Hematopoietic multipotent progenitor cell treated with erythropoietin and hydrocortisone succinate and interleukin-3 and kit ligand, for 15 days (in vitro differentiated cells): ENCODE data around the gene DIO3.
"Not testable (repeated sequence)": the region's sequence is repeated elsewhere in the genome, so short reads cannot be mapped to it uniquely, and the experiment has no call there.

ENCODE experiments used
- DNase-seq: peaks from one replicate; pipeline ENCODE4 v3.0.0-alpha.2; 2015; ENCODE audit warnings: low spot score

Gene DIO3

DNA sequence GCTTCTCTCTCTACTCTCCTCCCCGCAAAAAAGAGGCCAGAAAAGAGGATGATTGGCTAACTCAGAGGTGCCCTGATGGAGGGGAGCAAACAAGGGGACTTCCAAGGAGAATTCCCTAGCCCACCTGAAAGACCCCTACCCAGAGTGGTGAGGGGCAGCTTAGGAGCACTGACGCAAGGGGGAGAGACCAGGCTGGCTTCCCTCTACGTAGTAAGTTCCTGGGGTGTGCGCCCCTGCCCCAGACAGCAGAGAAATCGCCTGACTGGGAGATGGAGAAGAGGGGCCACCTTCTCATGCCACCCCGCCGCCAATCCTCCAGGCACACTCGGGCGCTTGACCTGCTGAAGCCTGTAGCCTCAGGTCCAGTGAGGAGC lies 2.1 kb upstream of the DIO3 start:
- DNase-seq: no peak

DNA sequence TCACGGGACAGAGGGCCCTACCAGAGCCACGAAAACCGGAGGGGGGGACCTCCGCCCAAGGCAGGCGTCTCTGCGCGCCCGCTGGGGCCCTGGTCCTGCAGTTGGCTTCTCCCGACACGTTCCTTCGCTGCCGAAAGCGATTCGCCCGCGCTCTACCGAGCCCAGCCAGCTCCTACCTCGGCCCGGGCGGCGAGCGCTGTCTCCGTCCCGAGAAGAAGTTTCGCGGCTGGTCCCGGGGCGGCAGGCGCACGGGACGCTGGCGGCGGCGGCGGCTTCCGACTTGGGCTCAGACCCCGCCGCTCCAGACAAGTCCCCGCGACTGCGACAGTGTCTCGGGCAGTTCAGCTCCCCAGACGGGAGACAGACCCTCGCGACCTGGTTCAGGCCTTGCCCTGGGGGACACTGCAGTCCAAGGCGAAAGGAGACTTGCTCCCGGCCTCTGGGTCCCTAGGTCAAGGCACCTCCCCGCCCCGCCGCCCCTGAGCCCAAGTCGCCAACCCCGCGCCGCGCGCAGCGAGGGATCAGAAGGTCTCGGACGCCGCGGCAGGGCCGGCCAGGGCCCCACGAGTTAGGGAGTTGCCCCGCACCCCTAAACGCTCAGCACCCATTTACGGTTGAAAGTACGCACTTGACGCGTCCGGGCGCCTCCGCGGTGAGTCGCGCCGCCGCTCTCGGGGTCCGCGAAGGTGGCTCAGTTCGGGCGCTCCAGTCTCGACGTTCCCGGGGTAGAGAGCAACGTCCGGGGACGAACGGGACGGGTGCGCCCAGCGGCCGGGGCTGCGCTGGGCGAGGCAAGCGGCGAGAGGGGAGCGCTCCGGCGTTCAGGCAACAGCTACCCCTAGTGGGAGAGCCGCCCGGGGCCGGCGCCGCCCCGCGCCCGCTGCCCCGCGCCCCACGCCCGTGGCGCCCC lies 1.4 kb upstream of the DIO3 start:
- no peak for DNase-seq

DNA sequence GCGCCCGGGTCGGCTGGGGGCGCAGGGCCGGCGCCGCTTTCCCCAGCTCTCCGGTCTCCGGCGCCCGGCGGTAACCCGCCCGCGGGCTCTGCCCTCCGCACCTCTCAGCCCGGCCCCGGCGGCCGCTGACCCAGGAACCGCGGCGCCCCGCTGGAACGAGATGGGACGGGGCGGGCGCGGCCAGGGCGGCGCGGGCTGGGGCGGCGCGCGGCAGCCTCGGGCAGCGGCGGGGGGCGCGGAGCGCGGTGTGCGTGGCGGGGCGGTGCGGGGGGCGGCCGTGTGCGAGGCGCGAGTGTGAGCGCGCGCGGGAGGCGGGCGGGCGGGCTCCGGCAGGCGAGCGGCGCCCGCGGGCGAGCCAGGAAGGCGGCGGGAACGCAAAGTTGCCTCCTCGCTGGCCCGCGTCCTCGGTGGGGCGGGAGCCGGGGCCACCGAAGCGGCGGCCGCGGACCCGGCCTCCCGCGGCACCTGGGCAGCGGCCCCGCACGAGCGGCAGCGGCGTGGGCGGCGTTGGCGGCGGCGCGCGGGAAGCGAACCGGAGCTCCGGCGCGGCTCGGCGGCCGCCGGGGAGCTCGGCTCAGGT lies 671 bp upstream of the DIO3 start:
- DNase-seq: no peak

DNA sequence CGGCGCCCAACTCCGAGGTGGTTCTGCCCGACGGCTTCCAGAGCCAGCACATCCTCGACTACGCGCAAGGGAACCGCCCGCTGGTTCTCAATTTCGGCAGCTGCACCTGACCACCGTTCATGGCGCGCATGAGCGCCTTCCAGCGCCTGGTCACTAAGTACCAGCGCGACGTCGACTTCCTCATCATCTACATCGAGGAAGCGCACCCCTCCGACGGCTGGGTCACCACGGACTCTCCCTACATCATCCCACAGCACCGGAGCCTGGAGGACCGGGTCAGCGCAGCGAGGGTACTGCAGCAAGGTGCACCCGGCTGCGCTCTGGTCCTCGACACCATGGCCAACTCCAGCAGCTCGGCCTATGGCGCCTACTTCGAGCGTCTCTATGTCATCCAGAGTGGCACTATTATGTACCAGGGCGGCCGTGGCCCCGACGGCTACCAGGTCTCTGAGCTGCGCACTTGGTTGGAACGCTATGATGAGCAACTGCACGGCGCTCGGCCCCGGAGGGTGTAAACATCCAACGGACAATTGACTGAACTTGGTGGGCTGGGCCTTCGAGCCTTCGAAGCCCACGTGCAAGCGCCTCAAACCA lies 699 bp downstream of the DIO3 start:
- no peak for DNase-seq

DNA sequence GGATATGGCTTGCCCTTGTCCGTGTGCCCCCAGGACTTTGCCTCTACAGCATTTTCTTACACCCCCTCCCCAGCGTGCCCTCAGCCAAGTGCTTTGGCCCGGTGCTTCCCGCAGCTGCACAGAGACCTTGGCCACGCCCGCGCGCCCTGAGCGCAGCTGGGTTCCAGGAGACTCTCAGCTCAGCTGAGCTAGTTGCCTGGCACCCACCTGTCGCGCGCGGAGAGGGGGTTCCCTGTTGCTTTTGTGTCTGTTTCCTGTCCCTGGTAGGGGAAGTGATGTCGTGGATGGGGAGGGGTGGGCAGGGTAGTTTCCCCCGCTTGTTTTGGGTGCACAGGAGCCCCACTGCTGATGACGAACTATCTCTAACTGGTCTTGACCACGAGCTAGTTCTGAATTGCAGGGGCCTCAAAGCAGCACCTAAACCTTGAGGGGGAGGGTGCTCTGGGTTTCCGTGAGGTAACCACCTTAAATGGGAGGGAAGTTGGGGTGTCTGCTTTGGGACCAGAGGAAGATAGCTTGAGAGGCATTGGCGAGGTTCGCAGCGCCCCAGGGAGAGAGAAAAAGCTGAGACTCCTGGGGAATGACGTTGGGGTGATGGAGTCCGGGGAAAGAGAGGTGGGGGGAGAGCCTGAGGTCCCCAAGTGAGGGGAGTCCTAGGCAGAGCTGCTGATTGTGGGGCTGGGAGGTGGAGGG lies 1.5 kb downstream of the DIO3 start:
- no peak for DNase-seq

DNA sequence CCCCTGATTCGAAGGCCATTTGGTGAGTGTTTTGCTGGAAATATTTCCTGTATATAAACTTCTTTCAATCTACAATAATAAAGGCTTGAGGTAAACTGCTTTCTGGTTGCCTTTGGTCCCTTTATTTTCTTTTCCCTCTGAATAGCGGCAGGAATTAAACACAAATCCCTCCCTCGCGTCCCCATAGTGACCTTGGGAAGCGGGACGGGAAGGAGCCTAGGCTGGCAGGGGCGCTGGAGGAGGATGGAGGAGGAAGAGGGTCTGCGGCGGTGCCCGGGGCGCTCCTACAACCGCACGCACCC lies 2.0 kb downstream of the DIO3 start:
- DNase-seq: no peak

DNA sequence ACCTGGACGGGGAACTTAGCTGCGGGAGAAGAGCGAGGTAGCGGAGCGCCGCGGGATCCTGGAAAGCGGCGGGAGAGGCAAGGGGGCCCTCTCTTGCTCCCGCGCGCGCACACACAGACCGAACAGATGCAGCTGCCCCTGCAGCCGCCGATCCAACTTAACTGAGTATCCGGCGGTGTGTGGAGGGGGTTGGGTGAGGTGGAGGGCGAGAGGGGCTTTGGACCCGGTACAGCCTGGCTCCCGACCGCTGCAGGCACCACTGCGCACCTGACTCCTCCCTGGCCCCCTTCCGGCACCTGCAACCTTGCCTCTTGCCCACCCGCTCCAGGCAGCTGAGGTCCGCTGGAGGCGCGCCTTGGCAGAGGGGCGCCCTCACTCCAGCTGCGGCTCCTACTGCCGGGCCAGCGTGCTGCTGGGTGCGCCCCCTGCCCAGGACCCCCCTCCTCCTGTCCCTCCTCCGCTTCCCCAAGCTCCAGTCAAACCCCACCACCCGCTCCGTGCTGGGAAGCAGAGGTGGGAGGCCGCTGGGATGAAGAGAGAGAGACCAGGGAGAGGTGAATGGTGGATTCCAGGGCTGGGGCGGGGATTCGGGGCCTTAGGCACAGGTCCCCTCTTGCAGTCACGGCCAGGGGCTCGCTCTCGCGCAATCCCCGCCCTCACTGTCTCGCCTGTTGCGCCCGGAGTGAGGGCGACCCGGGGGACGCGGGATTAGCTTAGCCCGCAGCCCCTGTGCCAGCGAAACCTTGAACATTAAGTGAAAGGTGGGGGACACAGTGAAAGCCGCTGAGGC lies 2.6 kb downstream of the DIO3 start:
- no peak for DNase-seq

DNA sequence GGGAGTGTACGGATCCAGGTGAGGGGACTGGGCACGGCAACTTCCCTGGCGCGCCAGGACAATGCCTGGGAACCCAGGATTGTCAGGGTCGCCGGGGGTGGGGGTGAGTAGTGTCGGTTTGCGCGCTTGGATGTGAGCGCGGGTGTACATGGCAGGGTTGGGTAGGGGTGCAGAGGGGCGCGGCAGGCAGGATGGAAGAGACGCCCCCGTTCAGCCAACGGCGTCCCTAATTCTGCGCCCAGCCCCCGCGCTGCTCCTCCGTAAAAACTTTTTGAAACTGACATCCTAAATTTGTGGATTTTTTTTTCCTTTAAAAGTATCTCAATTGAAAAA lies 3.1 kb downstream of the DIO3 start:
- DNase-seq: no peak

DNA sequence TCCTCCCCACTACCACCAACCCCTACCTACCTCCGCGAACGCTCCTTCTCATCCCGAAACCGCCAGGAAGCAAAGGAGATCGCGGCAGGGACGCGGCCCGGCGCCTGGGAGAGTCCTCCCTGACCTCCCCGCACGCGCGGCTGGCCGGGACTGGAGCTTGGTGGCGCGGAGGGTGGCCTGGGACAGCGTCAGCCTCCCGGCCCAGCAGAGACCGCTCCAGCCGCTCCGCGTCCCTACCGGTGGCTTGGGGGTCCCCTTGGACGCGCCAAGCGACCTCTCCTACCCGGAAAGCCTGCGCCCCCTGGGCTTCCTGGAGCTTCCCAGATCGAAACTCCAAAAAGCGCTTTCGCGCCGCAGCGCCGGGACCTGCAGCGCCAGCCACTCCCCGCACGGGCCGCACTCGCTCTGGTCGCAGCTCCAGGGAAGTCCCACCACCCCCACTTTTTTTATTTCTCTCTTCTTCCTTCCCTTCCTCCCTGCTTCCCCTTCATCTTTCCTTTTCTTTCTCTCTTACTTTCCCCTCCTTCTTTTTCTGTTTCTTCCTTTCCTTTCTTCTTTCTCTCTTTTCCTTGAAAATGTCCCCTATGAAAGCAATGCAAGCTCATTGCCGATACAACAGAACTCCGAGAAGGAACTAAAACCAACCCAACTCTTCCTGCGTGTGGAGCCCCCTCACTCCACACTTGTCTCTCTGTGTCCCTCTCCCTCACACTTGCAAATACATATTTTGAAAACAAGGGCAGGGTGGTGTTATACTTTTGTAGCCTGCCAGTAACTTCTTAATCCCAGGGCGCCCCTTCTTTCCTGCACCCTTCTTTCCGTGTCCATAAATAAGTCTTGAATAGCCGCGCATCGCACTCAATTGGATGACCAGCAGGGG lies 3.8 kb downstream of the DIO3 start:
- DNase-seq: no peak

DNA sequence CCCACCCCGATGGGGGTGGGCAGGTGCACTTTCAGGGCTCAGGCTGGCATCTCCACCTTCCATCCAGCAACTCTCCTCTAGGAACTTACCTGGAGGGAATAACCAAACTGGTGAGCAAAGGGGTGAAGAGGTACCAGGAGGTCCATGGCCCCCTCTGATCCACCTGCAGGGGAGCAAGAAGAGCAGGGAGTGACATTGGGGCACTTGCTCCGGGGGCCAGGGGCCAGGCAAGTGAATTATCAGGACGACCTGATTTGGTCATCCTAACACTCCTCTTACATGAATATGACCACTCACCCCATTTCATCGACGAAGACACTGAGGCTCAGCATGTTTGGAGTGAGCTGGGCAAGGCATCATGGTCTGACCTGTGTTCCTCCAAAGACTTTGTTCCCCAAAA lies 6.0 kb downstream of the DIO3 start:
- DNase-seq: no peak

DNA sequence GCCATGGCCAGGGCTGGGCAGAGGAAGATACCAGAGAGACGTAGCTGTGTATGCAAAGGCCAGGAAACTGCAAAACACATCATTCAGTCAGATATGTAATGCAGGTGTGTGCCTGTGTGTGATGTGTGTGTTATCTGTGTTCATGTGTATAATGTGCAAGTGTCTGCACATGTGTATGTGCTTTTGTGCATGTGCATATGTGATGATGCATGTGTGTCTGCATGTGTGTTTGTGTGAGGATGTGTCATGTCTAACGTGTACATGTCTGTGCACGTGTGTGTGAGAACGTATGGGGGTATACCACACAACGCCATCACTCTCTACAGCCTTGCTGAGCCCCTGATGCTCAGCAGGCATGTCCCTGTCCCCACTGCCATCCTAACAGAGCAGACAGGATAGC lies 9.7 kb downstream of the DIO3 start:
- no peak for DNase-seq

DNA sequence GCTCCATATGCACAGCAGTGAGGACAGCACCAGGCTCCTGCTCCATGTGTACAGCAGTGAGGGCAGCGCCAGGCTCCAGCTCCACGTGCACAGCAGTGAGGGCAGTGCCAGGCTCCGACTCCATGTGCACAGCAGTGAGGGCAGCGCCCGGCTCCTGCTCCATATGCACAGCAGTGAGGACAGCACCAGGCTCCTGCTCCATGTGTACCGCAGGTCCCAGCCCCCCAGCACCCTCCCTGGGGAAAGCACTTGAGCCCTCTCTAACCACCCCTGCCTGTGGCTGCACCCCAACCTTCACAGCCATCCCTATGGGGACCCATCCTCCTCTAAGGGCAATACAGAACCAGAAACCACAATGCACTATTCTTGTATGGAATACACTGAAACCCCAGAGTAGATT lies 11.2 kb downstream of the DIO3 start:
- DNase-seq: not testable (repeated sequence)

DNA sequence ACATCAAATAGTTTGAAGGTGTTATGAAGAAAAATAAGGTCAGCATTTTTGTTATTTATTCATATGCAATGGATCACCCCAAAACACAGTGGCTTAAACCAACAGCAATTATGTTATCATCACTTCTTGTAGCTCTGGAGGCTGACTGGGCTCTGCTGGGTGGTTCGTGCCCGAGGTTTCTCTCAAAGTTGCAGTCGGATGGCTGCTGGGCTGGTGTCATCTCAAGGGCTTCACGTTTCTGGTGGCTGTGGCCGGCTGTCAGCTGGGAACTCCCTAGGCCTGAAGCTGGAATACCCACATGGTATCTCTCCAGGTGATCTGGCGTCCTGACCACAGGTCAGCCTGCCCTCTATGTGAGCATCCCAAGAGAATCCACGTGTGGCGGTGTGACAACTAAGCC lies 12.0 kb downstream of the DIO3 start:
- no peak for DNase-seq

DNA sequence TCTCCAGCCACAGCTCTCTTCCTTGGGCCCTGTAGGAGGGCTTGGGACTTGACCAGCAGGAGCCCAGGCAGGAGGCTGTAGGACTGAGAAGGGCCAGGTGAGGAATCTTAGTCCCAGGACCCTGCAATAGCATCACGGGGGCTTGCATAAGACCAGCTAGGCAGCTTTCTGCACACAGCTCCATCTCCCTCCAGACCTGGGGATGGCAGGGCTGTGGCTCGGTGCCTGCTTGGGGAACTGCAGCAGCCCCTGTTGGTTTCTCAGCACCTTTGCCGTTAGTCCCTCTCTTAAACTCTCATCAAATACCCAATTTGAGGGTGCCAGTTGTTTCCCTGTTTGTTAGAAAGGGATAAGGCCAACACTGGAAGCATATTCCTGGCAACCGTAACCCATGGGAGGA lies 14.3 kb downstream of the DIO3 start:
- no peak for DNase-seq

DNA sequence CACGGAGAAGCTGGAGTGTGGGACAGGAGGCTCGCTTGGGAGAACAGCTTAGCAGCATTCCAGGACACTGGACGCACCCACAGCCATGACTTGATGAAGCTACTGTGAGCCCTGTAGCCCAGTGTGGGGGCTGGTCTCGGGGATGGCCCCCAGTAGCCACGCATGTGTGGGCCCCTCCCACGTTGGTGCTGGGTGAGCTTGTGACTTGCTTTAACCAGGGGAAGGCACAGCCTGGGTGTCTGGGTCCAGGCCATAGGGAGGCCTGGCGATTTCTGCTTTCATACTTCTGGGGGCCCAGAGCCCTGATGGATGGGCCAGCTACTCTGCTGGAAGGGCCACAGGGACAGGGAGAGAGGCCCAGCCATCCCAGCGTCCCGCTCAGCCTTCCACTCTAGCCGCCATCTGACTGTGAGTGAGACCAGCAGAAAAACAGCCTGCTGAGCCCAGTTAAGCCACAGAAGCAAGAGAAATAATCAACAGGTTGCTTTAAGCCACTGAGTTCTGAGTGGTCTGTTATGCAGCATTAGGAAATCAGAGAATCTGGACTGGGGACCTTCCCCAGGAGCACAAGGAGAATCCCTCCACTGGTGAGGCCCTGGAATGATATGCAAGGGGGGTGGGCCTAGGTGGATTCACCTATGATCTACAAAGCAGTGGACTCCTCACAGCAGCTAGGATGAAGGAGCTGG lies 16.1 kb downstream of the DIO3 start:
- no peak for DNase-seq

DNA sequence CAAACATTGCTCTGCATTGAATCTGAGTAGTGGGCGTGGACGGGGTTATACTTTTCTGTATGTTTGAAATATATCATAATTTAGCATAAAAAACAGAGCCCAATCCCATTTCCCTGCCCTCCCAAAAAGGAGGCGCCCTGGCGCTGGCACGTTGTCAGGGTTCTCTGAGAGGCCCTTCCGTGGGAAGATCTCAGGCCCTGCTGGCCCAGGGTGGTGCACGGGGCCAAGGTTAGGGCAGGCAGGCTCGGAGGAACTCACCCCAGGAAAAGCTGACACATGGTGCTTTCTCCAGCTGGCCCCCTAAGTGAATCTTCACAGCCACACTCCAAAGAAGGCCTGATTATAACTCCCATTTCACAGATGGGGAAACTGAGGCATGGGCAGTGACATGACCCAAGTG lies 17.2 kb downstream of the DIO3 start:
- DNase-seq: no peak

DNA sequence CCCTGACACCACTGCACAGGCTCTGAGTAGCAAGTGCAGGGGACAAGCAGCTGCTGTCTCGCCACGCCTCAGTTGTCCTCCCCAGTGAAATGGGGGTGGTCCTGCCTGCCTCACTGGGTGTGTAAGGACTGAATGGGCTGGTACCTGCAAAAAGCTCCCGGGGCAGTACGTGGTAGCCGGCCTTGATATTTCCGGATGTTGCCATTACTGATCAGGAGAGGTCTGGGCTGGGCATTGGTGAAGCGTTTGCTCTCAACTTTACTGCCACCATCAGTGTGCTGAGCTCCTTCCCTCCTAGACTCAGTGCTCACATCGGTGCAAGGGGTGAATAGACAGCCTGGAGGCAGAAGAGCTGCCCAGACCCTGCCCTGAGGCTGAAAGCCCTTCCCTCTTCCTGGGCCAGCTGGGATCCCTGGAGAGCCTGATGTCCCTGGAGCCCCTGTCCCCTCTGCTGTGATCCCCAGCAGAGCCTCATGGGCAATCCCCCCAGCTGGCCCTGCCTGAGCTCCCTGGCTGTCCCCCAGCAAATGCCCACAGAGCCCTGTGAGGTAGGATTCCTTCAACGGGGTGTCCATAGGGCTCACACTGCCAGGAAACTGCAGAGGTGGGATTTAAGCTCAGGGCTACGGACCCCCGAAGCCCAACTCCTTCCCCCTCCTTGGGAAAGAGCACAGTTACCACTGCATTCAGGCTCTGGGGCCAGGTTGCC lies 18.2 kb downstream of the DIO3 start:
- DNase-seq: no peak

DNA sequence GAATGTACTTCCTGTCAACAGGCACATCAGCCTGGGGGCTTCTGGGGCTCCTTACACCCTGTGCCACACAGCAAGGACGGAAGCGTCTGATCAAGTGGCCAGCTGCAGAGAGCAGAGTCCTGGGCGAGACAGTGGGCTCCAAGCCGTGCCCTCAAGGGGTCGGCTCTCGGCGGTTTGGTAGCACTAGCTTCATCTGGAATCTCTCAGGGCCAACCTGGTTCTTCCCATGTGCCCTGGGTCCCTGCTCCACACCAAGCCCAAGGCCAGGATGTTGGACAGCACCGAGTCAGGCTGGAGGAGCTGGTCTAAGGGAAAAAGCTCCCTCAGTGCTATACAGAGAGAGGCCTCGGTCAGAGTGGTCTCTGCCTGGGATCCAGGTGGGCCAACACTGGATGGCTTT lies 20.5 kb downstream of the DIO3 start:
- DNase-seq: no peak

DNA sequence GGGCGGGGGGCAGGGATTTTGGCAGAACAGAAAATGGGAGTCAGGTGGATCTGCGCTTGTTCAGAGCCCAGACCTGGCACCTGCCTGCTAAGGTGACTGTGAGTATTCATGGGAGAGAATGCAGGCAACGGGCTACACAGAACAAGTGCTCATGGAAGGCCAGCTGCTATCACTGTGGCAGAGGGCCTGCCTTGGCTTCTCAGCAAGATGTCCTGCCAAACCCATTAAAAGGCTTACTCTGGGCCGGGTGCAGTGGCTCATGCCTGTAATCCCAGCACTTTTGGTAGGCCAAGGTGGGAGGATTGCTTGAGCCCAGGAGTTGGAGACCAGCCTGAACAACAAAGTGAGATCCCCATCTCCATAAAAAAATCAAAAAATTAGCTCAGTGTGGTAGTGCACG lies 21.0 kb downstream of the DIO3 start:
- no peak for DNase-seq

DNA sequence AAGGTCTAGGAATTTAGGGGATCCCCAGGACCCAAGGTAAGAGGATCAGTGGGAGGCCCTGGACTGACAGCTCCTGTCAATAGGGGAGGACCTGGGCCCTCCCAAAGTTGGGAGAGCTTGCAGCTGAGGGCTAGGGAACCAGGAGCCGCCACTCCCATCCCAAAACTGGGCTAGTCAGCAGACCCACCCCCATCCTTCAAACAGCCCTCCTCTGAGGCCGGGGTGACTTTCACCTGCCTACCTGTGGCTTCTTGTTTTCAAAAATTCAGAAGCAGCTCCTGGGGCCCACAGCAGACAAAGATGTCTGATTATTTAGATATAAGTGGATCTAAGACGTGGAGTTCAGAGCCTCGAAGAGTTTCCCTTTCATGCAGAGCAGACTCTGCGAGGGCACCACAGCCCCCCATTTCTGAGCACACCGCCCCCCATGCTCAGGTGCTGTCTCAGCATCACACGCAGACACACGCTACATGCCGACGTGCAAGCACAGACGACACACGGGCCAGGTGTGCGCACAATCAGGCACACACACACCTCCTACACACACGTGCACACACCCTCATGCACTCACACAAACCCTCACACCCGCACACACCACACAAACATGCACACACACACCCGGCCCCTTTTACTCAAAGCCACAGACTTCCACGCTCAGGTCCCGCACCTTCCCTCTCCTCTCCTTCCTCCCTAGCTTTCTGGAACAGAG lies 21.9 kb downstream of the DIO3 start:
- no peak for DNase-seq
